Psoas muscle (tissue), 8 donors: ENCODE data around the gene IQSEC1. TPM values are rescaled to one million over a fixed set of nuclear protein-coding genes. Genes with fewer than 3 reads are reported as not detected.
A peak's percentile ranks its signal among the peaks of the same experiment; 100 is the strongest.

Experiments used
- ATAC-seq, 4 donors: fragments of 200-7000 bp; cut with Tn5 transposase; one replicate each; pipeline ENCODE4 v1.9.1; 2020; ENCODE audit warnings: moderate library complexity in 3 of 4, mild to moderate bottlenecking in 2 of 4
- DNase-seq, 2 donors: peaks; one replicate each; pipeline ENCODE4 v3.0.0-alpha.2; 2020
- H3K27ac ChIP-seq: fragments of 200-600 bp; one replicate; pipeline ENCODE4 v1.8.0; 2022
- H3K27me3 ChIP-seq, 3 donors: fragments of 200-600 bp in 1 of 3; one replicate each; pipeline versions ENCODE4 v1.6.1 to v1.8.0; 2013 to 2022; ENCODE audit warnings: low read length in 2 of 3, mild to moderate bottlenecking in 2 of 3, moderate library complexity in 1 of 3; ENCODE audit not compliant: insufficient read depth in 3 of 3
- H3K36me3 ChIP-seq, 2 donors: fragments of 200-600 bp in 1 of 2; one replicate each; pipeline versions ENCODE4 v1.6.1 to v1.8.0; 2013 to 2022; ENCODE audit warnings: low read depth in 1 of 2, mild to moderate bottlenecking in 1 of 2, moderate library complexity in 1 of 2; ENCODE audit not compliant: insufficient read depth in 1 of 2
- H3K4me1 ChIP-seq: fragments of 200-600 bp; one replicate; pipeline ENCODE4 v1.8.0; 2022
- H3K4me3 ChIP-seq: fragments of 200-600 bp; one replicate; pipeline ENCODE4 v1.8.0; 2022; ENCODE audit warnings: mild to moderate bottlenecking
- H3K9me3 ChIP-seq: fragments of 200-600 bp; one replicate; pipeline ENCODE4 v1.8.0; 2022
- CTCF ChIP-seq: fragments of 200-600 bp; IDR thresholded peaks from one replicate; pipeline ENCODE4 v1.8.0; 2022; ENCODE audit warnings: antibody characterized with exemption
- WGBS, 3 donors: extraction: QIAGEN DNeasy Blood & Tissue Kit; methylation state at CpG; one replicate each; pipeline versions ENCODE4 v1.1.6 to v1.1.7; 2013; 5-methylcytosine and 5-hydroxymethylcytosine counted together
- intact Hi-C, 2 donors: fragments of 100-400 bp; cut with DNase I; formaldehyde crosslinking; loops; one replicate each; pipeline versions ENCODE4 v1.11.0 to v1.14.2; 2022
- polyA plus RNA-seq, 3 donors: library from polyadenylated mRNA; stranded (reverse); fragments of 200-250 nt; gene quantifications; one replicate each; pipeline ENCODE4 v1.2.3, GENCODE V29; 2013
- total RNA-seq, 4 donors: library from RNA; stranded (reverse); fragmentation: NEBNext Ultra II Directional in 2 of 4; extraction: Animal tissue kit (Norgen Biotek cat#: 25700) in 2 of 4; gene quantifications; one replicate each; pipeline versions ENCODE4 v1.2.1 to v1.2.4, GENCODE V29; 2021 to 2023
- donor health status: healthy with polysubstance abuse.
- donor health status: DM: no; HTN: no; CAD: no; lungs with moderate emphysema.
- donor health status: Bipolar disorder and iron deficiency.
- donor health status: healthy.
- donor health status: DM: yes; HTN: yes; CAD: no.
- donor health status: DM: no; HTN: no; CAD: no.
- donor health status: DM: no; HTN: no; CAD: no.
- donor health status: DM: yes; HTN: yes; CAD: no.

IQSEC1 gene
- total and polyA plus RNA-seq, 7 donors = 8.6 to 45.4 (median 28.0) TPM

DNA sequence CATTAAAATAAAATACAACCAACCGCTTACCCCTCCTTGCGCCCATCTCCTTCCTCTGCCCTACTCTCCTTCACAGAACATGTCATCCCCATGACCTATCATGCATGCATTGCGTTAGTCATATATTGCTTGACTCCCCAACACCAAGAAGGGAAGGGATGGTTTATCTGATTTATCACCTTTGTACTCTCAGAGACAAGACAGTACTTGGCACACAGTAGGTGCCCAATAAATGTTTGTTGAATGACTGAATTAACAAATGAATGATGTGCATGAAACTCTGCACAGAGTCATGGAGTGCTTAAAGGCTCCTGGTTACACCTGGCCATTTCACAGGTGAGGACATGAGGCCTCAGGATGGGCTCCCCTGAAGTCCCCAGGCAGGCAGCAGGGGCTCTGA lies 59.7 kb downstream of the IQSEC1 start:
- ATAC-seq = no peak
- H3K4me1 ChIP-seq = peaks cover 8% of the 10 kb centered on the region
- no peak for TF ChIP-seq CTCF
- DNase-seq = no peak
- no peaks in the 10 kb centered on the region for H3K27me3 ChIP-seq
- H3K27ac ChIP-seq = no peak overlapping the region
- no peak overlapping the region for H3K4me3 ChIP-seq
- intact Hi-C loops = no loop called here
- H3K36me3 ChIP-seq = no peaks in the 10 kb centered on the region
- 96 to 100% (median 98%) methylated on average over 3 of the region's 3 CpGs for WGBS, 3 donors
- H3K9me3 ChIP-seq = no peaks in the 10 kb centered on the region

DNA sequence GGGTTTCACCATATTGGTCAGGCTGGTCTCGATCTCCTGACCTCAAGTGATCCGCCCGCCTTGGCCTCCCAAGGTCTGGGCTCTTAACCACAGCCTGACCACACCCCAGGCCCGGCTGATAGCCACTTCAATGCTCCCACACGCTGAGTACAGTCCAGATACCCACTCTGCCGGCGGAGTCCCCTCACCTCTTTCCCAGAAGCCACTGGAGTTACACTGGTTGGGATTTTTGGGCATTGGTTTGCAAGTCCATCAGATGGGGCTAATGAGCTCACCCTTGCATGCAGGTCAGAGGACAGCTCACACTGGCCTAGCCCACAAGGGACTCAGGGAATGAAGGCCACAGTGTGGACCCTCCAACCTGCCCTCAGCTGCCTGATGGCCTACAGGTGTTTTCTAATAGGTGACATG lies 60.1 kb downstream of the IQSEC1 start:
- no peak for DNase-seq
- no peak for TF ChIP-seq CTCF
- Histone ChIP-seq H3K27ac (no peak overlapping the region), H3K27me3 (no peaks in the 10 kb centered on the region), H3K36me3 (no peaks in the 10 kb centered on the region), H3K4me1 (peaks cover 8% of the 10 kb centered on the region), H3K9me3 (no peaks in the 10 kb centered on the region), H3K4me3 (no peak overlapping the region)
- intact Hi-C loops = no loop called here
- no peak for ATAC-seq
- 93 to 95% (median 94%) methylated on average over 7 of the region's 7 CpGs for WGBS, 3 donors

DNA sequence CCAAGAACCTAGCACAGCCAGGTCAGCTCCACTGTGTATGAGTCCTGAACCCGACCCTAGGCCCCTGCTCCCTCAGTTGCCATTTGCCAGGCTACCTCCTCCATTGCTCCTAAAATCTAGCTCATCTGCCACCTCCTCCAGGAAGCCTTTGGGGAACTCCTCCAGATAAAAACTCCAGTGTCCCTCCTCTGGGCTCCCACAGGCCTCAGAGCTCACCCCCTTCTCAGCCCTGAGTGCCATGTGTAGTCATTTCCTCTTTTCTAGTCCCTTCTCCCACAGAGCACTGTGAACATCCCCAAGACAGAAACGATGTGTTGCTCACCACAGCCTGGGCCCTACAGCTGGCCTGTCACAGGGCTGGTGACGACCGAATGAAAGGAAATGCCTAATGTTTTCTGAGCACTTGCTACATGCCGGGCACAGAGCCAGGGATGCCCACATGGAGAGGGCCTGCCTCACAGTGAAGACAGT lies 61.0 kb downstream of the IQSEC1 start:
- Histone ChIP-seq H3K4me1 (peaks cover 8% of the 10 kb centered on the region), H3K27ac (peak overlapping the region; percentile 6), H3K36me3 (no peaks in the 10 kb centered on the region), H3K9me3 (no peaks in the 10 kb centered on the region), H3K4me3 (no peak overlapping the region), H3K27me3 (no peaks in the 10 kb centered on the region)
- intact Hi-C loops = no loop called here
- 54 to 62% (median 58%) methylated on average over 5 of the region's 5 CpGs for WGBS, 3 donors
- peak; percentile 75 to 87 for DNase-seq
- no peak for TF ChIP-seq CTCF
- ATAC-seq = peak in 3 of 4 donors; percentile 27 to 41 (median 36)

- DNase-seq = peak in 1 of 2 donors; percentile 66
- 56 to 64% (median 60%) methylated on average over 11 of the region's 11 CpGs for WGBS, 3 donors
- TF ChIP-seq CTCF = no peak
- H3K27me3 ChIP-seq = no peaks in the 10 kb centered on the region
- no peaks in the 10 kb centered on the region for H3K36me3 ChIP-seq
- intact Hi-C loops = no loop called here
- peak overlapping the region; percentile 6 for H3K27ac ChIP-seq
- peaks cover 8% of the 10 kb centered on the region for H3K4me1 ChIP-seq
- peak in 3 of 4 donors; percentile 27 to 57 (median 50) for ATAC-seq
- H3K4me3 ChIP-seq = no peak overlapping the region
- H3K9me3 ChIP-seq = no peaks in the 10 kb centered on the region
Measured at GRCh38 chr3:13011573-13012220, 61.5 kb downstream of the IQSEC1 start.
